Breast epithelium (tissue), 3 donors: ENCODE data around the gene FRY.

ENCODE experiments used
- CTCF ChIP-seq, 3 donors: fragments of 450-650 bp; IDR thresholded peaks; one replicate each; pipeline ENCODE4 v1.5.1; 2016 to 2017; ENCODE audit warnings: antibody characterized with exemption in 3 of 3, mild to moderate bottlenecking in 3 of 3, moderate library complexity in 3 of 3
- POLR2A ChIP-seq: fragments of 450-650 bp; IDR thresholded peaks from one replicate; pipeline ENCODE4 v1.6.1; 2016; ENCODE audit warnings: antibody characterized with exemption, mild to moderate bottlenecking, moderate library complexity
- POLR2AphosphoS5 ChIP-seq, 3 donors: sonication (generic); formaldehyde crosslinking; IDR thresholded peaks; one replicate each; pipeline ENCODE4 v1.6.1; 2017; ENCODE audit warnings: antibody characterized with exemption in 3 of 3

DNA sequence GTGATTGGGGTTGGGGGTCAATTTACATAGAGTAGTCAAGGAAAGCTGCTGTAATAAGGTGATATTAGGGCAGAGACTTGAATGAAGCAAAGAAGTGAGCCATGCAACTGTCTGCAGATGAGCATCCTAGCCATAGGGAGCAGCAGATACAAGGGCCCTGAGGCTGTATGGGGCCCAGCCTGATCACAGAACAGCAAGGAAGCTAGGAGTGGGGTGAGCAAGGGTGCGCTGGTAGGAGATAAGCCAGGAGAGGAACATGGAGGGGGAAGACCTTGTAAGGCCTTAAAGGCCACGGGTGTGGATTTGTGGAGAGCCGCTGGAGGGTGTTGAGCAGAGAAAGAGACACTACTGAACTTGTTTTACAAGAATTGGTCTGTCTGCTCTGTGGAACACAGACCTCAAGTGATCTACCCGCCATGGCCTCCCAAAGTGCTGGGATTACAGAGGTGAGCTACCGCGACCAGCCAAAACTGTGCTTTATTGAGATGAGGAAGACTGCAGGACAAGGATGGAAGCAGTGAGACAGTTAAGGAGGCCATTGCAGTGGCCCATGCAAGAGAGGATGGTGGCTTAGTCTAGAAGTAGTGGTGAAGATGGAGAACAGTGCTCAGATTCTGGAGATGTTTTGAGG, 190.6 kb downstream of the FRY start:
- TF ChIP-seq CTCF (IDR thresholded peaks at IDR 0.05) (no peak), POLR2A (no peak), POLR2AphosphoS5 (IDR thresholded peaks at IDR 0.05) (no peak)
